HEK293 (cell line): ENCODE data around the gene CDK16.

Experiments used
- GFI1B ChIP-seq: fragments of 450-650 bp; formaldehyde crosslinking; IDR thresholded peaks from 2 replicates; pipeline ENCODE4 v1.5.1; 2016; ENCODE audit warnings: missing biosample characterization, missing genetic modification characterization
- KLF16 ChIP-seq: fragments of 450-650 bp; formaldehyde crosslinking; IDR thresholded peaks from 2 replicates; pipeline ENCODE4 v1.5.1; 2017; ENCODE audit warnings: missing biosample characterization, missing genetic modification characterization
- PRDM6 ChIP-seq: fragments of 450-650 bp; formaldehyde crosslinking; IDR thresholded peaks from 2 replicates; pipeline ENCODE4 v1.5.1; 2017; ENCODE audit warnings: missing biosample characterization, missing genetic modification characterization
- REPIN1 ChIP-seq: fragments of 450-650 bp; formaldehyde crosslinking; IDR thresholded peaks from 2 replicates; pipeline ENCODE4 v1.5.1; 2017; ENCODE audit warnings: missing biosample characterization, missing genetic modification characterization, low read depth
- TRIM28 ChIP-seq: IDR thresholded peaks from 2 replicates; pipeline ENCODE4 v1.6.1; 2011; ENCODE audit warnings: low read length, control low read depth, borderline replicate concordance
- ZBTB21 ChIP-seq: fragments of 450-650 bp; formaldehyde crosslinking; IDR thresholded peaks from 2 replicates; pipeline ENCODE4 v1.5.1; 2017; ENCODE audit warnings: missing biosample characterization, missing genetic modification characterization
- ZBTB48 ChIP-seq: fragments of 450-650 bp; formaldehyde crosslinking; IDR thresholded peaks from 2 replicates; pipeline ENCODE4 v1.5.1; 2016; ENCODE audit warnings: missing biosample characterization, missing genetic modification characterization
- ZFP37 ChIP-seq: fragments of 450-650 bp; formaldehyde crosslinking; IDR thresholded peaks from 2 replicates; pipeline ENCODE4 v1.5.1; 2016; ENCODE audit warnings: missing biosample characterization, missing genetic modification characterization
- ZFP41 ChIP-seq: fragments of 450-650 bp; formaldehyde crosslinking; IDR thresholded peaks from 2 replicates; pipeline ENCODE4 v1.5.1; 2016; ENCODE audit warnings: missing biosample characterization, missing genetic modification characterization, borderline replicate concordance
- ZFP69B ChIP-seq: fragments of 450-650 bp; formaldehyde crosslinking; IDR thresholded peaks from 2 replicates; pipeline ENCODE4 v1.5.1; 2016; ENCODE audit warnings: missing biosample characterization, missing genetic modification characterization
- ZNF146 ChIP-seq: fragments of 450-650 bp; formaldehyde crosslinking; IDR thresholded peaks from 2 replicates; pipeline ENCODE4 v1.5.1; 2016; ENCODE audit warnings: missing biosample characterization, missing genetic modification characterization
- ZNF169 ChIP-seq: fragments of 450-650 bp; formaldehyde crosslinking; IDR thresholded peaks from 2 replicates; pipeline ENCODE4 v1.5.1; 2016; ENCODE audit warnings: missing biosample characterization, missing genetic modification characterization
- ZNF184 ChIP-seq: fragments of 450-650 bp; IDR thresholded peaks from 2 replicates; pipeline ENCODE4 v1.5.1; 2018; ENCODE audit warnings: missing biosample characterization, mild to moderate bottlenecking, missing genetic modification characterization
- ZNF2 ChIP-seq: fragments of 450-650 bp; formaldehyde crosslinking; IDR thresholded peaks from 2 replicates; pipeline ENCODE4 v1.5.1; 2016; ENCODE audit warnings: missing biosample characterization, missing genetic modification characterization
- ZNF239 ChIP-seq: fragments of 450-650 bp; formaldehyde crosslinking; IDR thresholded peaks from 2 replicates; pipeline ENCODE4 v1.5.1; 2016; ENCODE audit warnings: missing biosample characterization, missing genetic modification characterization
- ZNF302 ChIP-seq: fragments of 450-650 bp; formaldehyde crosslinking; IDR thresholded peaks from 2 replicates; pipeline ENCODE4 v1.5.1; 2016; ENCODE audit warnings: missing biosample characterization, missing genetic modification characterization, low read depth
- ZNF311 ChIP-seq: fragments of 450-650 bp; formaldehyde crosslinking; IDR thresholded peaks from 2 replicates; pipeline ENCODE4 v1.5.1; 2017; ENCODE audit warnings: missing biosample characterization, missing genetic modification characterization, borderline replicate concordance
- ZNF324 ChIP-seq: fragments of 450-650 bp; formaldehyde crosslinking; IDR thresholded peaks from 2 replicates; pipeline ENCODE4 v1.5.1; 2016; ENCODE audit warnings: missing biosample characterization, missing genetic modification characterization
- ZNF548 ChIP-seq: fragments of 450-650 bp; formaldehyde crosslinking; IDR thresholded peaks from 2 replicates; pipeline ENCODE4 v1.5.1; 2016; ENCODE audit warnings: missing biosample characterization, missing genetic modification characterization
- ZNF560 ChIP-seq: fragments of 450-650 bp; formaldehyde crosslinking; IDR thresholded peaks from 2 replicates; pipeline ENCODE4 v1.5.1; 2017; ENCODE audit warnings: missing biosample characterization, missing genetic modification characterization, borderline replicate concordance
- ZNF561 ChIP-seq: fragments of 450-650 bp; IDR thresholded peaks from 2 replicates; pipeline ENCODE4 v1.5.1; 2018; ENCODE audit warnings: missing biosample characterization, missing genetic modification characterization, borderline replicate concordance
- ZNF639 ChIP-seq: fragments of 450-650 bp; formaldehyde crosslinking; IDR thresholded peaks from 2 replicates; pipeline ENCODE4 v1.5.1; 2016; ENCODE audit warnings: missing biosample characterization, missing genetic modification characterization
- ZNF654 ChIP-seq: fragments of 450-650 bp; formaldehyde crosslinking; IDR thresholded peaks from 2 replicates; pipeline ENCODE4 v1.5.1; 2016; ENCODE audit warnings: low read depth, missing biosample characterization, missing genetic modification characterization
- ZNF76 ChIP-seq: fragments of 450-650 bp; formaldehyde crosslinking; IDR thresholded peaks from 2 replicates; pipeline ENCODE4; 2016; ENCODE audit warnings: low read depth, missing biosample characterization, missing genetic modification characterization, borderline replicate concordance
- ZNF768 ChIP-seq: fragments of 450-650 bp; formaldehyde crosslinking; IDR thresholded peaks from 2 replicates; pipeline ENCODE4 v1.5.1; 2018; ENCODE audit warnings: missing biosample characterization, mild to moderate bottlenecking, missing genetic modification characterization
- ZSCAN18 ChIP-seq: fragments of 450-650 bp; formaldehyde crosslinking; IDR thresholded peaks from 2 replicates; pipeline ENCODE4 v1.5.1; 2016; ENCODE audit warnings: missing biosample characterization, missing genetic modification characterization
- TF ChIP-seq, protein P1 (sequence below): fragments of 450-650 bp; formaldehyde crosslinking; conservative IDR thresholded peaks from 2 replicates; pipeline ENCODE4 v1.5.1; 2016; ENCODE audit warnings: low read depth, missing biosample characterization, missing genetic modification characterization
- TF ChIP-seq, protein P2 (sequence below): fragments of 450-650 bp; formaldehyde crosslinking; IDR thresholded peaks from 2 replicates; pipeline ENCODE4 v1.5.1; 2016; ENCODE audit warnings: missing biosample characterization, missing genetic modification characterization
- TF ChIP-seq, protein P3 (sequence below): fragments of 450-650 bp; formaldehyde crosslinking; IDR thresholded peaks from 2 replicates; pipeline ENCODE4 v1.5.1; 2016; ENCODE audit warnings: missing biosample characterization, missing genetic modification characterization
- TF ChIP-seq, protein P4 (sequence below): fragments of 450-650 bp; formaldehyde crosslinking; IDR thresholded peaks from 2 replicates; pipeline ENCODE4 v1.5.1; 2016; ENCODE audit warnings: missing biosample characterization, missing genetic modification characterization

The CDK16 gene

DNA sequence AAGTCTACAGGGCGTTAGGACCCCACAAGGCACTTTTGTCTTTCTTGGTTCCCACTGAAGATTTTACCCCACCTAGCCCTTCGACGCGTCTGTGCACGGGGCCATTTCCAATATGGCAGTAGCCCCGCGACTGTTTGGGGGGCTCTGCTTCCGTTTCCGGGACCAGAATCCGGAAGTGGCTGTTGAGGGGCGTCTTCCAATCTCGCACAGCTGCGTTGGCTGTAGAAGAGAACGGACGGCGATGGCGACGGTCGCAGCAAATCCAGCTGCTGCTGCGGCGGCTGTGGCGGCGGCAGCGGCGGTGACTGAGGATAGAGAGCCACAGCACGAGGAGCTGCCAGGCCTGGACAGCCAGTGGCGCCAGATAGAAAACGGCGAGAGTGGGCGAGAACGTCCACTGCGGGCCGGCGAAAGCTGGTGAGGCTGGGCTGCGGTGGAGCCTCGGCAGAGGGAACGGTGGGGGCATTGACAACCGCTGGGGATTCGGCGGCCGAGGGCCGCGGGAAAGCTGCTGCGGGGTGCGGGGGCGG lies 14.4 kb downstream of the CDK16 start, which contains the start of gene USP11 (continued):
- TF ChIP-seq ZNF654 (no peak), ZNF239 (tag by site-specific recombination) (no peak), ZNF548 (no peak), ZSCAN18 (no peak), ZNF146 (tag by site-specific recombination) (no peak), KLF16 (peak; percentile 79), ZNF76 (tag by site-specific recombination) (no peak), ZFP41 (no peak), ZFP37 (tag by site-specific recombination) (no peak), ZNF324 (peak; percentile 74), GFI1B (tag by site-specific recombination) (no peak), ZBTB48 (tag by site-specific recombination) (no peak), ZFP69B (peak; percentile 9; the same call in 1 of the 2 replicates), ZNF560 (tag by site-specific recombination) (no peak), ZNF768 (tag by site-specific recombination) (no peak), ZBTB21 (tag by site-specific recombination) (no peak), ZNF169 (tag by site-specific recombination) (no peak), ZNF561 (no peak), TRIM28 (no peak), ZNF302 (tag by site-specific recombination) (no peak), ZNF311 (tag by site-specific recombination) (no peak), REPIN1 (tag by site-specific recombination) (no peak), ZNF184 (tag by site-specific recombination) (no peak), ZNF2 (tag by site-specific recombination) (peak; percentile 76), ZNF639 (tag by site-specific recombination) (no peak), PRDM6 (tag by site-specific recombination) (no peak)
- TF ChIP-seq, protein P1, sequence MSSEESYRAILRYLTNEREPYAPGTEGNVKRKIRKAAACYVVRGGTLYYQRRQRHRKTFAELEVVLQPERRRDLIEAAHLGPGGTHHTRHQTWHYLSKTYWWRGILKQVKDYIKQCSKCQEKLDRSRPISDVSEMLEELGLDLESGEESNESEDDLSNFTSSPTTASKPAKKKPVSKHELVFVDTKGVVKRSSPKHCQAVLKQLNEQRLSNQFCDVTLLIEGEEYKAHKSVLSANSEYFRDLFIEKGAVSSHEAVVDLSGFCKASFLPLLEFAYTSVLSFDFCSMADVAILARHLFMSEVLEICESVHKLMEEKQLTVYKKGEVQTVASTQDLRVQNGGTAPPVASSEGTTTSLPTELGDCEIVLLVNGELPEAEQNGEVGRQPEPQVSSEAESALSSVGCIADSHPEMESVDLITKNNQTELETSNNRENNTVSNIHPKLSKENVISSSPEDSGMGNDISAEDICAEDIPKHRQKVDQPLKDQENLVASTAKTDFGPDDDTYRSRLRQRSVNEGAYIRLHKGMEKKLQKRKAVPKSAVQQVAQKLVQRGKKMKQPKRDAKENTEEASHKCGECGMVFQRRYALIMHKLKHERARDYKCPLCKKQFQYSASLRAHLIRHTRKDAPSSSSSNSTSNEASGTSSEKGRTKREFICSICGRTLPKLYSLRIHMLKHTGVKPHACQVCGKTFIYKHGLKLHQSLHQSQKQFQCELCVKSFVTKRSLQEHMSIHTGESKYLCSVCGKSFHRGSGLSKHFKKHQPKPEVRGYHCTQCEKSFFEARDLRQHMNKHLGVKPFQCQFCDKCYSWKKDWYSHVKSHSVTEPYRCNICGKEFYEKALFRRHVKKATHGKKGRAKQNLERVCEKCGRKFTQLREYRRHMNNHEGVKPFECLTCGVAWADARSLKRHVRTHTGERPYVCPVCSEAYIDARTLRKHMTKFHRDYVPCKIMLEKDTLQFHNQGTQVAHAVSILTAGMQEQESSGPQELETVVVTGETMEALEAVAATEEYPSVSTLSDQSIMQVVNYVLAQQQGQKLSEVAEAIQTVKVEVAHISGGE (tag by site-specific recombination) = peak; percentile 84
- TF ChIP-seq, protein P2, sequence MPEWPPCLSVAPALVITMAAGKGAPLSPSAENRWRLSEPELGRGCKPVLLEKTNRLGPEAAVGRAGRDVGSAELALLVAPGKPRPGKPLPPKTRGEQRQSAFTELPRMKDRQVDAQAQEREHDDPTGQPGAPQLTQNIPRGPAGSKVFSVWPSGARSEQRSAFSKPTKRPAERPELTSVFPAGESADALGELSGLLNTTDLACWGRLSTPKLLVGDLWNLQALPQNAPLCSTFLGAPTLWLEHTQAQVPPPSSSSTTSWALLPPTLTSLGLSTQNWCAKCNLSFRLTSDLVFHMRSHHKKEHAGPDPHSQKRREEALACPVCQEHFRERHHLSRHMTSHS (tag by site-specific recombination) = no peak
- TF ChIP-seq, protein P3, sequence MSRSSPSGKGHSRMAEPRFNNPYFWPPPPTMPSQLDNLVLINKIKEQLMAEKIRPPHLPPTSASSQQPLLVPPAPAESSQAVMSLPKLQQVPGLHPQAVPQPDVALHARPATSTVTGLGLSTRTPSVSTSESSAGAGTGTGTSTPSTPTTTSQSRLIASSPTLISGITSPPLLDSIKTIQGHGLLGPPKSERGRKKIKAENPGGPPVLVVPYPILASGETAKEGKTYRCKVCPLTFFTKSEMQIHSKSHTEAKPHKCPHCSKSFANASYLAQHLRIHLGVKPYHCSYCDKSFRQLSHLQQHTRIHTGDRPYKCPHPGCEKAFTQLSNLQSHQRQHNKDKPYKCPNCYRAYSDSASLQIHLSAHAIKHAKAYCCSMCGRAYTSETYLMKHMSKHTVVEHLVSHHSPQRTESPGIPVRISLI (tag by site-specific recombination) = no peak
- TF ChIP-seq, protein P4, sequence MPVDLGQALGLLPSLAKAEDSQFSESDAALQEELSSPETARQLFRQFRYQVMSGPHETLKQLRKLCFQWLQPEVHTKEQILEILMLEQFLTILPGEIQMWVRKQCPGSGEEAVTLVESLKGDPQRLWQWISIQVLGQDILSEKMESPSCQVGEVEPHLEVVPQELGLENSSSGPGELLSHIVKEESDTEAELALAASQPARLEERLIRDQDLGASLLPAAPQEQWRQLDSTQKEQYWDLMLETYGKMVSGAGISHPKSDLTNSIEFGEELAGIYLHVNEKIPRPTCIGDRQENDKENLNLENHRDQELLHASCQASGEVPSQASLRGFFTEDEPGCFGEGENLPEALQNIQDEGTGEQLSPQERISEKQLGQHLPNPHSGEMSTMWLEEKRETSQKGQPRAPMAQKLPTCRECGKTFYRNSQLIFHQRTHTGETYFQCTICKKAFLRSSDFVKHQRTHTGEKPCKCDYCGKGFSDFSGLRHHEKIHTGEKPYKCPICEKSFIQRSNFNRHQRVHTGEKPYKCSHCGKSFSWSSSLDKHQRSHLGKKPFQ (tag by site-specific recombination) = no peak
